Thyroid gland (tissue), 4 donors: ENCODE measurements around the gene TXK. TPM values are rescaled to one million over a fixed set of nuclear protein-coding genes. Genes with fewer than 3 reads are reported as not detected.

Source experiments
- DNase-seq, 2 donors: peaks; one replicate each; pipeline ENCODE4 v3.0.0-alpha.2; 2019
- H3K27ac ChIP-seq, 3 donors: fragments of 200-600 bp; sonication (generic); 1 replicate in 2 of 3; 2 replicates in 1 of 3; pipeline ENCODE4 v1.5.1; 2016 to 2019; ENCODE audit warnings: mild to moderate bottlenecking in 1 of 3, moderate library complexity in 1 of 3
- H3K27me3 ChIP-seq: fragments of 200-600 bp; sonication (generic); one replicate; pipeline ENCODE4 v1.5.1; 2019
- H3K36me3 ChIP-seq, 2 donors: fragments of 200-600 bp; sonication (generic); one replicate each; pipeline ENCODE4 v1.5.1; 2016 to 2019
- H3K4me1 ChIP-seq, 2 donors: fragments of 200-600 bp; sonication (generic); one replicate each; pipeline ENCODE4 v1.5.1; 2017 to 2019
- H3K4me3 ChIP-seq, 3 donors: fragments of 200-600 bp; sonication (generic); replicated peaks in 1 of 3; 1 replicate in 2 of 3; 2 replicates in 1 of 3; pipeline ENCODE4 v1.5.1; 2016; ENCODE audit warnings: mild to moderate bottlenecking in 1 of 3
- H3K9me3 ChIP-seq: fragments of 200-600 bp; sonication (generic); one replicate; pipeline ENCODE4 v1.5.1; 2017
- CTCF ChIP-seq, 6 experiments: fragments of 200-600 bp in 3 of 6; fragments of 450-650 bp in 3 of 6; sonication (generic) in 3 of 6; IDR thresholded peaks; one replicate each; pipeline ENCODE4 v1.5.1; 2016 to 2019; ENCODE audit warnings: antibody characterized with exemption in 6 of 6, mild to moderate bottlenecking in 2 of 6, inconsistent platforms in 1 of 6, moderate library complexity in 1 of 6
- POLR2A ChIP-seq, 2 donors: fragments of 450-650 bp; IDR thresholded peaks; one replicate each; pipeline ENCODE4 v1.6.1; 2017; ENCODE audit warnings: antibody characterized with exemption in 2 of 2, mild to moderate bottlenecking in 2 of 2, moderate library complexity in 1 of 2
- WGBS, 2 donors: methylation state at CpG; one replicate each; pipeline ENCODE4 v1.1.5; 2017; 5-methylcytosine and 5-hydroxymethylcytosine counted together
- intact Hi-C: fragments of 100-400 bp; cut with DNase I; formaldehyde crosslinking; loops from one replicate; pipeline ENCODE4 v1.15.1; 2023
- total RNA-seq, 4 donors: library from RNA; depleted of rRNA; stranded (reverse); fragments of >200 nt; gene quantifications; one replicate each; pipeline ENCODE4 v1.2.3, GENCODE V29; 2016

The TXK gene
- total RNA-seq, 4 donors from 2014 or later = 1.8 to 3.6 (median 1.9) TPM

- Histone ChIP-seq H3K27me3 (no peaks in the 10 kb centered on the region), H3K9me3 (no peaks in the 10 kb centered on the region), H3K4me1 (no peaks in the 10 kb centered on the region), H3K36me3 (no peaks in the 10 kb centered on the region), H3K4me3 (no peak overlapping the region), H3K27ac (no peak overlapping the region)
- intact Hi-C loops = no loop called here
- no peak for TF ChIP-seq CTCF (IDR thresholded peaks at IDR 0.05)
- no peak for TF ChIP-seq POLR2A (IDR thresholded peaks at IDR 0.05)
- 46 to 47% methylated on average over 2 of the region's 2 CpGs for WGBS, 2 donors
- DNase-seq = no peak
Observed at GRCh38 chr4:48069026-48069425, 65.0 kb downstream of the TXK start.

- intact Hi-C loops = no loop called here
- Histone ChIP-seq H3K27me3 (no peaks in the 10 kb centered on the region), H3K36me3 (no peaks in the 10 kb centered on the region), H3K4me1 (no peaks in the 10 kb centered on the region), H3K27ac (no peak overlapping the region), H3K4me3 (no peak overlapping the region), H3K9me3 (no peaks in the 10 kb centered on the region)
- TF ChIP-seq POLR2A (IDR thresholded peaks at IDR 0.05) (no peak), CTCF (IDR thresholded peaks at IDR 0.05) (no peak)
- no peak for DNase-seq
- WGBS, 2 donors = 83 to 84% methylated on average over 2 of the region's 2 CpGs
Observed at GRCh38 chr4:48068182-48068581, 65.9 kb downstream of the TXK start.

- 85 to 99% methylated on average over 9 of the region's 9 CpGs for whole genome bisulfite sequencing, 2 donors
- Histone ChIP-seq H3K27ac (no peak overlapping the region), H3K4me3 (no peak overlapping the region), H3K4me1 (no peaks in the 10 kb centered on the region), H3K36me3 (no peaks in the 10 kb centered on the region), H3K9me3 (no peaks in the 10 kb centered on the region), H3K27me3 (no peaks in the 10 kb centered on the region)
- DNase-seq = no peak
- TF ChIP-seq CTCF (IDR thresholded peaks at IDR 0.05) = no peak
- TF ChIP-seq POLR2A (IDR thresholded peaks at IDR 0.05) = no peak
- intact Hi-C loops = no loop called here
Observed at GRCh38 chr4:48067536-48067935, 66.5 kb downstream of the TXK start.

GRCh38 chr4:48065587-48066052 lies 68.4 kb downstream of the TXK start:
- WGBS, 2 donors = 91 to 97% methylated on average over 1 of the region's 1 CpG
- DNase-seq = no peak

GRCh38 chr4:48064349-48064748 lies 69.7 kb downstream of the TXK start:
- no peaks in the 10 kb centered on the region for H3K9me3 ChIP-seq

More at GRCh38 chr4:48065587-48066052, 68.4 kb downstream of the TXK start:
- Histone ChIP-seq H3K4me3 (no peak overlapping the region), H3K27me3 (no peaks in the 10 kb centered on the region), H3K4me1 (no peaks in the 10 kb centered on the region), H3K9me3 (no peaks in the 10 kb centered on the region), H3K36me3 (no peaks in the 10 kb centered on the region), H3K27ac (no peak overlapping the region)
- no peak for TF ChIP-seq CTCF (IDR thresholded peaks at IDR 0.05)
- no peak for TF ChIP-seq POLR2A (IDR thresholded peaks at IDR 0.05)
- intact Hi-C loops = no loop called here

More at GRCh38 chr4:48064349-48064748, 69.7 kb downstream of the TXK start:
- Histone ChIP-seq H3K27me3 (no peaks in the 10 kb centered on the region), H3K36me3 (no peaks in the 10 kb centered on the region), H3K4me1 (no peaks in the 10 kb centered on the region), H3K4me3 (no peak overlapping the region), H3K27ac (no peak overlapping the region)
- TF ChIP-seq CTCF (IDR thresholded peaks at IDR 0.05) (no peak), POLR2A (IDR thresholded peaks at IDR 0.05) (no peak)
- intact Hi-C loops = no loop called here
- WGBS, 2 donors = 93 to 94% methylated on average over 3 of the region's 3 CpGs
- DNase-seq = no peak
